Spleen (tissue), 7 donors: ENCODE results near the gene ZBP1.

ENCODE experiments used
- CTCF ChIP-seq, 11 experiments: fragments of 200-600 bp in 7 of 11; fragments of 450-650 bp in 4 of 11; sonication (generic) in 4 of 11; IDR thresholded peaks in 8 of 11; conservative IDR thresholded peaks in 3 of 11; 1 replicate in 7 of 11; 2 replicates in 4 of 11; pipeline versions ENCODE4 v1.4.0 to v1.8.0; 2016 to 2021; ENCODE audit warnings: antibody characterized with exemption in 11 of 11, inconsistent platforms in 4 of 11, mild to moderate bottlenecking in 1 of 11
- POLR2A ChIP-seq, 3 donors: fragments of 450-650 bp; IDR thresholded peaks; one replicate each; pipeline ENCODE4 v1.5.1; 2017; ENCODE audit warnings: antibody characterized with exemption in 3 of 3, mild to moderate bottlenecking in 1 of 3
- donor health status: DM: no; HTN: no; CAD: no; lungs with moderate emphysema.
- donor health status: DM: no; HTN: no; CAD: no.
- donor health status: DM: no; HTN: no; CAD: no.

GRCh38 chr20:57627339-57627738 is 7.1 kb upstream of the ZBP1 start:
- TF ChIP-seq CTCF (IDR thresholded peaks at IDR 0.05 in 8 of 11, conservative IDR thresholded peaks at IDR 0.05 in 3 of 11) (no peak), POLR2A (IDR thresholded peaks at IDR 0.05) (no peak)
